HL-60/S4 treated with phorbol 12-myristate 13-acetate at 8.2 ng/mL for 4 days and 3 days (cell line): ENCODE measurements around the gene UPP2.

Source experiments
- in situ Hi-C: fragments of 300-500 bp; cut with MboI; formaldehyde crosslinking; loops from 2 replicates; pipeline ENCODE4 v1.15.0; 2022; ENCODE audit warnings: low sequenced_read_pairs

The UPP2 gene

DNA sequence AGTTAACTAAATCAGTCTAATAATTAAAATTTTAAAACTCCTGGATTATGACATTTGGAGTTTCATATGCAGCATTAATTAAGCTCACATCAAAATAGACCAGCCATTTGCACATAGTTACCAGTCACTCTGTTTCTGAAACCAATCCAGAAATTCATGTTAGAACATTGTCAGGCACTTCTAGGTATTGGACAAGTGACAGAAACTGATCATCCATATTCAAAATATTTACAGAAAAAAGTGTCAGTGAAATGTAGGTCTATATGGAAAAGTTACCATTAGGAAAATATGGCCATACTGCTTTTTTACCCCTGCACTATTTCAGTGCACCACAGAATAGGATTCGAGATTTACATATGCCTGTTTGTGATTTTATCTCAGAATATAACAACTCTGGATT, 33.4 kb downstream of the UPP2 start:
- in situ Hi-C loops = no loop called here

DNA sequence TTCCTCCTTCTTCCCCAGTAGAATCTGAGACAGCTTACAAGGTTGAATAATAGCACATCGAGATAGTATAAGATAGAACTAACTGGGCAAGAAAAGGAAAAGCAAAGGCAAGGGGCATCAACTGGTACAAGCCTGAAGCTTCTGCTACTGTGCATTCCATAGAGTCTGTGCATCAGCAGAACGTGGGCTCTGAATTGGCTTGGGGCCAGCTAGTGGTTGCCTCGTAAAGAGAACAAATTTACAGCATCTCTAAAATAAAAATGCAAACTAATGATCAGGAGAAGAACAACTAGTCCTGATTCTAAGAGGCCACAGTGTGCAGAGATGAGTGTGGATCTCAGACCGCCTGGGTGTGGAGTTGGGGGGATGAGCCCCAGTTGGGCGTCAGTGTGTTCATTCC, 36.6 kb downstream of the UPP2 start:
- in situ Hi-C loops = no loop called here

DNA sequence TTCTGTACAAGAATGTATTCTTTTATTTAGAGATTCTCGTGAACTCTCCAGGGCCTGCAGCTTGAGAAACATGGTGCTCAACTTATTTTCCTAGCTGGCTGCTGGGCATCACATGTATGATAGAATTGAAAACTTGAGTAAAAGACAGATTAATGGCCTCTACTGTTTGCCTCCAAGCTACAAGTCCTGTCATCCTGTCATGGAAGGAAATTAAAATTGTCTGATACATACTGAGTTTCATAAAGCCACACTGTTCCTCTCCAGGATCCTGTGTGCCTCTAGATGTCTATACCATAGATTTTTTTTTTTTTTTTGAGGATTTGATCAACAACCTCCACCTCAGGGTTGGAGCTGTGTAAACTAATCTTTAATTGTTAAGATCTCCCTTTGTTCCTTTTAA, 38.5 kb downstream of the UPP2 start:
- in situ Hi-C loops = no loop called here

DNA sequence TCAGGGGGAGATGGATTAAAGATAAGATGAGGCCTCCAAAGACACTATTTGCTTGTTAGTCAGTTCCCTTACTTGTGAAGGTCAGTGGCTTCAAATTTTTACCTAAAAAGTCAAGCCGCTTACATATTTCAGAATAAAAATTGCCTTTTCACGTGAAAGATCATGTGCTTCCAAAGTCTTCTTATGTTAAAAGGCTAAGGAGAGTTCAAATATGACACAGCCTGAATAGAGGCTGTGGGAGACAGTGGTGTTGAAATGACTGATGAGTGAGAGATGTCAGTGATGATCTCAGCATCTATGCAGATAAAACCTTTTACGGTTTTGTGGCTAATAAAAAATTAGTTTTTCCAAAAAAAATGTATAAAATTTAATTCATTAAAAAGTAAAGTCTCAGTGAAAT, 40.5 kb downstream of the UPP2 start:
- in situ Hi-C loops = no loop called here

DNA sequence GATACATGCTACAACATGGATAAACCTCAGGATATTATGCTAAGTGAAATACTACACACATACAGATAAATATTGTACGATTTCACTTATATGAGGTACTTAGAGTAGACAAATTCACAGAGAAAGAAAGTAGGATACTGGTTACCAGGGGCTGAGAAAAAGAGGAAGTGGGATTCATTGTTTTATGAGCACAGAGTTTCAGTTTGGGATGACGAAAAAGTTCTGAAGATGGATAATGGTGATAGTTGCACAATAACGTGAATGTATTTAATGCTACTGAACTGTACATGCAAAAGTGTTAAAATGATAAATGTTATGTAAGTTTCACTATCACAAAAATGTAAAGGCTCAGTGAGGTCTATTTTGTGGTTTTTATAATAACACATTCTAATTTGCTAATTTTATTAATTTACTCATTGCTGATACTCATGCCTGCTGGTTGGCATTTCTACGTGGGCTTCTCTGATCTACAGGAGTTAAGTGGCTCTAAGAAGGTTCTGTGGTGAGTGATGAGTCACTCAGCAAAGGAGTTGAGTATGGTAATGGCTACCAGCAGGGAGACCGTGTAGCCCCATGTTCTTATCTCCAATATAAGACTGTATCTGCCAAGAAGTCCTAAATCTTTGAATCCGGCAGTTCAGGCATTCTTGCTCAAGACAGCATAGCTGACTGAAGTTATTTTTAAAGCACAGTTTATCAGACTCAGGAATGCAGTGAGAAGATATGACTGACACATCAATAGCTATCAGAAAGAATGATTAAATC, 41.1 kb downstream of the UPP2 start:
- in situ Hi-C loops = no loop called here

DNA sequence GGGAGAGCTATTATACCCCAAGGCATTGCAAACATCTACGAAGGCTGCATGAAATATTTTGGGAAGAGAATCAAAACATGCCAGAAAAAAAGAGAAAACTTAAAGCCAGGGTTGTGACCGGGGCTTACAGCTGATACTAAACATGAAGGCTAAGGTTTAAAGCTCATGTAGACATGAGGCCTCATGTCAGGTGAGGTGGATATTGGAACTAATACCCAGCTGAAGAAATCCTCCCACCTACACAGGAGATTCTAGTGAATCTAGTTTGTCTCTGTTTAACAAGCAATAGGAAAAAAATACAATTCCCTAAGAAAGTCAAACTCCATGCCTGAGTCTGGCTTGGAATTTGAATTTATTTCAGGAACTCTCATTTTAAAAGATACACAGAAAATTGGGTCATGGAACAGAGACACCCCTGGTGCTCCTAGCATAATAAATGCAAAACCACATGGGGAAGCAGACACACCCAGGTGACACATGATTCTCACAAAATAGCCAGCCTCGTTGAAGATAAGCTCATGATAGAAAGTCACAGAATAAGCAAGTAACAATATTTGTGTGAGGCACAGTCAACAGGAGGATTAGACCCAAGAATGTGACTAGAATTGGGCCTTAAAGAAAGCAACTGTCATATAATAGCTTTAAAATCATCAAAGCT, 42.2 kb downstream of the UPP2 start:
- in situ Hi-C loops = no loop called here

DNA sequence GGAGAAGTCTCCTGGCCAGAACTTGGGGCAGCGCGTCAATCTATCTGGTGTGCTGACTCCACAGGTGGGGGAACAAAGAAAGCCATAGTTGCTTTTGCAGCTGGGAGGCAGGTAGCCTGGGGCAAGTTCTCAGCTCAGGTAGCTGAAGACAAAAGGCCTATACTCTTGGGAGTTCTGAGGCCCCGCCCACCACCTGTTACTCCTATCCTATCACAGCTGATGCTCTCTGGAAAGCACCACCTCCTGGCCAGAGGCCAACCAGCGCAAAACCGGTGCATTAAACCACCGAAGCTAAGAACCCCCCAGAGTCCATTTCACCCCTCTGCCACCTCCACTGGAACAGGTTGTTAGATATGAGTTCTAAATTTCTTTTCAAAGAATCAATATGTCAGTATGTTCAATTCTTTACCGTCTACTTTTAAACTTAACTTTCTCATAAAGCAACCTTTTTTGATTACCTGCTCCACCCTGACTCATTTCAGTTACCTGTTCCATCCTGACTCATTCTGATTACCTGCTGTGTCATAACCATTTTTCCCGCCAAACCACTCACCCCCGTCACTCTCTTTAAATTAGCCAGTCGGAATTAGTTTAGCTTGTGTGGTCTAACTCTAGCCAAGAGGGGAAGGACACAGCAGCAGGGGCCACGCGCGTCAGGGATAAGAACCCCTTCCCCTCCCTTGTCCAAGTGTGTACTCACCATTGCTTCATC, 43.4 kb downstream of the UPP2 start:
- in situ Hi-C loops = no loop called here

DNA sequence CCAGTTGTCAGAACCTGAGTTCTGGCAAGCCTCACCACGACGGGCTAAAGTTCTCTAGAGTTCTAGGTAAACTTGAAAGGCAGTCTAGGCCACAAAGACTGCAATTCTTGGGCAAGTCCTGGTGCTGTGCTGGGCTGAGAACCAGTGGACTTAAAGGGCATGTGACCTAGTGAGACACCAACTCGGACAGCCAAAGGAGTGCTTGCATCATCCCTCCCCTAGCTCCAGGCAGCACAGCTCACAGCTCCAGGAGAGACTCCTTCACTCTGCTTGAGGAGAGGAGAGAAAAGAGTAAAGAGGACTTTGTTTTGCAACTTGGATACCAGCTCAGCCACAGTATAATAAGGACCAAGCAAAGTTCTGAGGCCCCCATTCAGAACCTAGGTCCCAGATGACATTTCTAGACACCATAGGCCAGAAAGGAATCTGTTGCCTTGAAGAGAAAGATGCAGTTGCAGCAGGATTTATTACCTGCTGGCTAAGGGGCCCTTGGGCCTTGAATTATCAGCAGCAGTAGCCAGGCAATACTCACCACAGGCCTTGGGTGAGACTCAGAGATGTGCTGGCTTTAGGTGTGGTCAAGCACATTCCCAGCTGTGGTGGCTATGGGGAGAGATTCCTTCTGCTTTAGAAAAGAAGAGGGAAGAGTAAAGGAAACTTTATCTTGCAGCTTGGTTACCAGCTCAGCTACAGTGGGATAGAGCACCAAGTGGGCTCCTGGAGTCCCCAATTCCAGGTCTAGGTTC, 51.8 kb downstream of the UPP2 start:
- in situ Hi-C loops = no loop called here

DNA sequence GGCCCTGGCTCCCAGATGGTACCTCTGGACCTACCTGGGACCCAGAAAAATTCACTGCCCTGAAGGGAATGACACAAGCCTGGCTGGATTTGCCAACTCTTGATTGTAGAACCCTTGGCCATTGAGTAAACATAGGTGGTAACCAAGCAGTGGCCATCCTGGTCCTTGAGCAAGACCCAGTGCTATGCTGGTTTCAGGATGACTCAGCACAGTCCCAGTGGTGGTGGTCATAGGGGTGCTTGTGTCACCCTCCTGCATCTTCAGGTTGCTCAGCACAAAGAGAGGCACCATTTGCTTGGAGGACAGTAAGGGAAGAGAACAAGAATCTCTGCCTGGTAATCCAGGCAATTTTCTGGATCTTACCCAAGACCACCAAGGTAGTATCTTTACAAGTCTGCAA, 52.9 kb downstream of the UPP2 start:
- in situ Hi-C loops = no loop called here

DNA sequence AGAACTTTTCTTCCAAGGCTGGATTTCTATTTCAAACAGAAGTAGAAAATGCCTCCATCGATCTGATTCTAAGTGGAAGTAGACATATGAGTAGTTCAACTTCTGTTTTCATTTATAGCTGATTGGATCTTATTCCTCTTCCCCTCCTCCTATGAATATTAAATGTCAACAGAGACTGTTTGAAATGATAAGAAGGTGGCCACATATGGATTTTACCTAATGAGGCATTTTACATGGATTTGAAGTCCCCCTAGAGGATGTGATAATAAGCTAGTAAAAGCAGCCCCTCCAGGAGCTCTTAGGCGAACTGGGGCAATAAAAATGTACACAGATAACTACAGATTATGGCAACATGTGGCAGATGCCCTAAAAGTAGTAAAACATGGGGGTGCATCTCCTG, 71.0 kb downstream of the UPP2 start:
- in situ Hi-C loops = no loop called here

DNA sequence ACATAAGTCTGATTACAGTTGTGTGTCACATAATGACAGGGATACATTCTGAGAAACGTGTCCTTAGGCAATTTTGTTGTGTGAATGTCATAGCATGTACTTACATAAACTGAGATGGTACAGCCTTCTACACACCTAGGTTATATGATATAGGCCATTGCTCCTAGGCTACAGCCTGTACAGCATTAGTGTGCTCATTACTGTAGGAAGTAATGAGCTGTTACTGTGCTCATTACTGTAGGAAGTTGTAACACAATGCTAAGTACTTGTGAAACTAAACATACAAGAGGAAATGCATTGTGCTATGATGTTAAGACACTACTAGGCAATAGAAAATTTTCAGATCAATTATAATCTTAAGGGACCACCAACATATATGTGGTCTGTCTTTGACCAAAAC, 72.8 kb downstream of the UPP2 start:
- in situ Hi-C loops = no loop called here

DNA sequence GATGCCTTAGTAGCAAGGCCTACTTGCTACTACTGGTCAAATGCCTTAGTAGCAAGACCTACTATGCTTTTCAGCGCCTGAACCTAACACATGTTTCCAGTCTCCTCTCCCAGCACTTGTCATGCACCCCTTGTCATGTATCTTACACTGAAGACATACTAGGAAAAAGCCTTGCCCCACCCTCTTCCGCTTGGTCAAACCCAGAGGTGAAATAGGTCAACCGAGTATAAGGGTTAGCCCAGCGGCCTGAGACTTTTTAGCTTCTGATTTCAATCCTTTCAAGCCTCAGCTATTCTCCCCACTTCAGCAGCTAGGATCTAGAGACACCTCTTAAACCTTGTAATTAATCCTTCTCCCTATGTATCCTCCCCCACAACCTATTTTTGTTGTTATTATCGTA, 73.3 kb downstream of the UPP2 start:
- in situ Hi-C loops = no loop called here

DNA sequence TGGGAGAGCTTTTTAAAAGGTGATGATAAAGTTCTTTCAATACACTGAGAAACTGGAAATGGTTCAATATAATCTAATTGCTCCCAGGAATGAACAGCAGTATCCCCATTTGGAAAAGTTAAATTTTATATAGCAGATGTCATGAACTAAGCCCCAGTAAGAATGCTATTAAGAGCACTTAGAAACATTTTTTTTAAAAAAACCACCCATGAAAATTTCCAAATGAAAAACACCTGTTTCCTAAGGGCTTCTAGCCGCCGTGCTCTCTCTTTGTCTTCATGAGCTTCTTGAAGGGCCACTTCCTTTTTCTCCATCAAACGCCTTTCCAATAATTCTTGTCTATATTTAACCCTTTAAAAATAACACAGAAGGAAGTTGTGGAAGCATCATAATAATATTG, 77.0 kb downstream of the UPP2 start:
- in situ Hi-C loops = no loop called here

DNA sequence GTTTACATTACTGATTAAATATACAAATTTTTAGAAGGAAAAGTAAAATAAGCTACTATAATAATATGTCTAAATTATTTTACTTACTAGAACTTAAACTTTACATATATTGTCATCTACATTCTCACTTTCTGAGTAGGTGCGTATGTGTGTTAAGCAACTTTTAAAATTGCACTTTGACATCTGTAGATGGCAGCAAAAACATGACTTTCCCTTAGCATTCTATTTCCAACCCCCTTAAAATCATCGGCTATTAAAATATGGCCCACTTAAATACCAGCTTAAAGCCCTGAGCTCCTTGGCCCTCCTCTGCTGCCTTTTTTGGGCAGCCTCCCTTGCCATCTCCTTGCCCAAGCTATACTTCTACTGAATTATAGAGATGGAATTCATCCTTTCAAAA, 78.0 kb downstream of the UPP2 start:
- in situ Hi-C loops = no loop called here

DNA sequence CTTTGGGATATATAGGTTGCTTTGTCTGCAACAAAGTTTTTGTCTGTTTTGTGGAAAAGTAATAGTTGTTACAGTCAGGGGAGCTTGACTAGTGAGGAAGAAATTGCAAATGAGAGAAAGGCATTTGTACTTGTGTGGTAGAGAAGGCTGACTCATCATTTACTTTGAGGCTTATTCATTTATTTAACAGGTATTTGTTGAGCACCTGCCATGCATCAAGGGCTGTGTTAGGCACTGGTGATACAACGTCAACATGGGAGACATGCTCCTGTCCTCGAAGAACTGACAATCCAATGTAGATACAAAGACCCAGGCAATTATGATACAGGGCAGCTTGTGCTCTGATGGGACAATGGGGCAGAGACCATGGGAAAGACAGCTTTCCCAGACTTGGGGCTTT, 79.5 kb downstream of the UPP2 start:
- in situ Hi-C loops = no loop called here

DNA sequence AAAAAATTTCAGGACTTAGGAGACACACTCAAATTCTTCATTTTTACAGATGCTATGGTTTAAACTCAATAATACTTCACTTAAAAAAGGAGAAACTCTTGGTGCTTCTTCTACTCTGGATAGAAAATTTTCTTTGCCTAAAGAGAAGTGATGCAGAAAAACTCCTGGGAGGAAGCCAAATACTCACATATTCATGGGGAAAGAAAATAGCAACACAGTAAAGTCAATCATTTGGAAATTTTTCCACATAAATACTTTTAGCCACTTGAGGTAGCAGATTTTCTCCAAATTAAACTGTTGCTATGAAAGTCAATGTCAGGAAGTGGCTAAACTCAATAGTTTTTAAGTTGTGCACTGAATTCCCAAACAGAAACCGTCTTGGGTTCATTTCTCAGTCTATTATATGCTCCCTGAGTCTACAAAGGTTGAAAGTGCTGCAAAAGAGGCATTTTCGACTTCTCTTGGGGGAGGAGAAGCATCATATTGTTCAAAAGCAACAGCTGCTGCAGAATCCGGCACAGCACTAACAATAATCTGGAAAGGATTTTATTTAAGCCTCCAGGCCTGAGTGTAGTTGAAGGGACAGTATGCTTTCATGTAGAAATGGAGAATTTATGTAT, 81.1 kb downstream of the UPP2 start:
- in situ Hi-C loops = no loop called here

DNA sequence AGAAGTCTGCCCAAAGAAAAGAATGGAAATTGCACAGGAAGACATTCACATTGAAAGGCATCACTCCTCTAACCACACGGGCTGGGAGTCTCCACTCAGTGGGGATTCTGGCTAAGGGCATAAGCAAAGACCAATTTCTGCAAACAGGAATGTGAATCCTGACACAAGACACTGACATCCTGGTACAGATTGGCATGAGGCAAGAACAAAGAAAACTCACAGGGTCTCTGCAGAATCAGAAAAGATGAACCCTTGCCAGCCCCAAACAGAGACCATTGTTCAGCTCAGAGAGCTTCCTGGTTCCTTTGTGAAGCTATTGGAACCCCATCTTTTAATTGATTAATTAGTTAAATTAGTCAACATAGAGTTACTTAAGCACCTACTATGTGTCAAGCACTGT, 82.3 kb downstream of the UPP2 start:
- in situ Hi-C loops = no loop called here

DNA sequence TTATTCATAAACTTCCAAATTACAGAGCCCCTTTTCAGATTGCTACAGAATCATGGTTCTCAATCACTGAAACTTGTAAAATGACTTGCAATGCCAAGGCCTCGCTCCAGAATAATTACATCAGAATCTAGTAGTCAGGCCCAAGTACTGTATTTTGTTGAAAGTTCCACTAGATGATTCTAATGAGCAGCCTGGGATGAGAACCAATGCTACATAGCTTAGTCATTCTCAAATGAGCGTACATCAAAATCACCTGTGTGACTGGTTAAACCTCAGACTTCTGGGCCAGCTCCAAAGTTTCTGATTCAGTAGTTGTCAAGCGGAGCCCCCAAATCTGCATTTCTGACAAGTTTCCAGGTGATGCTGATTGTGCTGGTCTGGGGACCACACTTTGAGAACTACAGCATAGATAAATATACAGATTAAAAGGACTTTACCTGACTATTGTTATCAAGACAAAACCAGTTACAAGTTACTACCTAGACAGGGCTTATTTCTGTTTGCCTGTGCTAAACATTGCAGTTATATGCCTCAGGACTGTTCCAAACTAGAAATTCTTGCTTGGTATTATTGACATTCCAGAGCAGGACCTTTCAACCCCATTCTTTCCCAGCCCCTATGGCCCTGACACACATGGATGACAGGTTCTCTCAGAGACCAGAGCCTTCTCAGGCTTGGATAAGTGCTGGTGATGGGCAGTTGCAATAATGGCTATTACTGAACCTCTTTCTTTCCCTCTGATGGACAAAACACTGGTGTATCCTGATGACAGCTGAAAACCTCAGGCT, 83.1 kb downstream of the UPP2 start:
- in situ Hi-C loops = no loop called here
